Heart right ventricle (tissue), 16 donors: ENCODE measurements around the gene CHRNA9. TPM values are rescaled to one million over a fixed set of nuclear protein-coding genes. Genes with fewer than 3 reads are reported as not detected.

ENCODE experiments used
- ATAC-seq, 8 donors: fragments of 200-7000 bp; cut with Tn5 transposase; one replicate each; pipeline ENCODE4 v1.9.1; 2020; ENCODE audit warnings: mild to moderate bottlenecking in 8 of 8, moderate library complexity in 8 of 8, moderate number of reproducible peaks in 1 of 8
- DNase-seq, 2 donors: peaks; one replicate each; pipeline ENCODE4 v3.0.0-alpha.2; 2020
- H3K27ac ChIP-seq, 10 donors: fragments of 200-600 bp; sonication (generic) in 2 of 10; one replicate each; pipeline versions ENCODE4 v1.5.0 to v1.8.0; 2020 to 2022; ENCODE audit warnings: mild to moderate bottlenecking in 3 of 10
- H3K27me3 ChIP-seq, 7 donors: fragments of 200-600 bp; one replicate each; pipeline ENCODE4 v1.8.0; 2021 to 2022; ENCODE audit warnings: mild to moderate bottlenecking in 2 of 7
- H3K36me3 ChIP-seq, 9 donors: fragments of 200-600 bp; sonication (generic) in 1 of 9; one replicate each; pipeline versions ENCODE4 v1.5.0 to v1.8.0; 2020 to 2022; ENCODE audit warnings: mild to moderate bottlenecking in 2 of 9
- H3K4me1 ChIP-seq, 9 donors: fragments of 200-600 bp; sonication (generic) in 1 of 9; one replicate each; pipeline versions ENCODE4 v1.5.0 to v1.8.0; 2020 to 2022; ENCODE audit warnings: mild to moderate bottlenecking in 4 of 9
- H3K4me3 ChIP-seq, 10 donors: fragments of 200-600 bp; sonication (generic) in 2 of 10; one replicate each; pipeline versions ENCODE4 v1.5.0 to v1.8.0; 2020 to 2022; ENCODE audit warnings: mild to moderate bottlenecking in 7 of 10, moderate library complexity in 2 of 10
- H3K9me3 ChIP-seq, 11 donors: fragments of 200-600 bp in 10 of 11; sonication (generic) in 2 of 11; one replicate each; pipeline versions ENCODE4 v1.5.0 to v1.8.0; 2013 to 2022; ENCODE audit warnings: mild to moderate bottlenecking in 2 of 11, control low read depth in 1 of 11, moderate library complexity in 1 of 11
- WGBS, 2 donors: extraction: QIAGEN DNeasy Blood & Tissue Kit; methylation state at CpG; one replicate each; pipeline ENCODE4 v1.1.7; 2013; ENCODE audit warnings: inconsistent platforms in 1 of 2; 5-methylcytosine and 5-hydroxymethylcytosine counted together
- intact Hi-C, 10 donors: fragments of 100-400 bp; cut with DNase I; formaldehyde crosslinking; loops; one replicate each; pipeline versions ENCODE4 v1.11.1 to v1.14.2; 2022
- polyA plus RNA-seq, 2 donors: library from polyadenylated mRNA; stranded (reverse); fragments of 200-250 nt; gene quantifications; one replicate each; pipeline ENCODE4 v1.2.3, GENCODE V29; 2013
- total RNA-seq, 10 donors: library from RNA; stranded (reverse); fragmentation: NEBNext Ultra II Directional in 3 of 10; extraction: Animal tissue kit (Norgen Biotek cat#: 25700) in 3 of 10; gene quantifications; one replicate each; pipeline versions ENCODE4 v1.2.1 to v1.2.4, GENCODE V29; 2021 to 2023
- TF ChIP-seq, protein P1 (sequence below), 9 donors: fragments of 200-600 bp; sonication (generic) in 2 of 9; IDR thresholded peaks; one replicate each; pipeline versions ENCODE4 v1.5.0 to v1.8.0; 2021 to 2022; ENCODE audit warnings: antibody characterized with exemption in 9 of 9, mild to moderate bottlenecking in 5 of 9, moderate library complexity in 1 of 9
- donor health status: Arrhythmogenic right ventricular cardiomyopathy.
- donor health status: ischemic (EF 13 %, LVEDD 7.1; RV severe dilation, severe dysfunction).
- donor health status: healthy with polysubstance abuse.
- donor health status: DM: no; HTN: yes; CAD: no.
- donor health status: DM: no; HTN: no; CAD: no.
- donor health status: ischemic (EF 25% LVEDD 6.9; RV normal size, moderate dysfunction).
- donor health status: ischemic (EF 25% LVEDD 5.7; RV mildly dilated, moderate dysfunction).
- donor health status: healthy.
- donor health status: DM: yes; HTN: yes; CAD: no.
- donor health status: Ischemic cardiomyopathy.
- donor health status: ischemic (EF 35%, LVEDD 5.7; RV mildly dilated, moderate dysfunction).
- donor health status: nonischemic (EF 11% LVEDD 7.7; RV severe dilation, severe dysfunction).
- donor health status: DM: yes; HTN: yes; CAD: no.
- donor health status: PGD.
- donor health status: ischemic (EF 29% LVEDD 5.4; RV normal size, mild dysfunction).
- donor health status: nonischemic (EF 23%, LVEDD 6.1; RV moderate dilation, normal function).

CHRNA9 gene
- total and polyA plus RNA-seq, 12 donors, result not detected

- Histone ChIP-seq H3K9me3 (no peaks in the 10 kb centered on the region), H3K4me1 (no peaks in the 10 kb centered on the region), H3K36me3 (no peaks in the 10 kb centered on the region), H3K4me3 (no peak overlapping the region), H3K27me3 (no peaks in the 10 kb centered on the region), H3K27ac (no peak overlapping the region)
- DNase-seq (no peak), ATAC-seq (no peak)
- intact Hi-C loops, result no loop called here
- TF ChIP-seq, protein P1, sequence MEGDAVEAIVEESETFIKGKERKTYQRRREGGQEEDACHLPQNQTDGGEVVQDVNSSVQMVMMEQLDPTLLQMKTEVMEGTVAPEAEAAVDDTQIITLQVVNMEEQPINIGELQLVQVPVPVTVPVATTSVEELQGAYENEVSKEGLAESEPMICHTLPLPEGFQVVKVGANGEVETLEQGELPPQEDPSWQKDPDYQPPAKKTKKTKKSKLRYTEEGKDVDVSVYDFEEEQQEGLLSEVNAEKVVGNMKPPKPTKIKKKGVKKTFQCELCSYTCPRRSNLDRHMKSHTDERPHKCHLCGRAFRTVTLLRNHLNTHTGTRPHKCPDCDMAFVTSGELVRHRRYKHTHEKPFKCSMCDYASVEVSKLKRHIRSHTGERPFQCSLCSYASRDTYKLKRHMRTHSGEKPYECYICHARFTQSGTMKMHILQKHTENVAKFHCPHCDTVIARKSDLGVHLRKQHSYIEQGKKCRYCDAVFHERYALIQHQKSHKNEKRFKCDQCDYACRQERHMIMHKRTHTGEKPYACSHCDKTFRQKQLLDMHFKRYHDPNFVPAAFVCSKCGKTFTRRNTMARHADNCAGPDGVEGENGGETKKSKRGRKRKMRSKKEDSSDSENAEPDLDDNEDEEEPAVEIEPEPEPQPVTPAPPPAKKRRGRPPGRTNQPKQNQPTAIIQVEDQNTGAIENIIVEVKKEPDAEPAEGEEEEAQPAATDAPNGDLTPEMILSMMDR (IDR thresholded peaks at IDR 0.05), result no peak
- WGBS, 2 donors, result 77 to 84% methylated on average over 7 of the region's 7 CpGs
Observed at GRCh38 chr4:40377512-40378365, 42.6 kb downstream of the CHRNA9 start.

- no peaks in the 10 kb centered on the region for H3K9me3 ChIP-seq
- no peak overlapping the region for H3K27ac ChIP-seq
- DNase-seq (no peak), ATAC-seq (no peak)
- no peak overlapping the region for H3K4me3 ChIP-seq
- H3K36me3 ChIP-seq, result no peaks in the 10 kb centered on the region
- intact Hi-C loops, result no loop called here
- TF ChIP-seq, protein P1 (IDR thresholded peaks at IDR 0.05), result no peak
- 47 to 77% methylated on average over 2 of the region's 2 CpGs for WGBS, 2 donors
- H3K27me3 ChIP-seq, result no peaks in the 10 kb centered on the region
- no peaks in the 10 kb centered on the region for H3K4me1 ChIP-seq
Observed at GRCh38 chr4:40378619-40379018, 43.5 kb downstream of the CHRNA9 start.

DNA sequence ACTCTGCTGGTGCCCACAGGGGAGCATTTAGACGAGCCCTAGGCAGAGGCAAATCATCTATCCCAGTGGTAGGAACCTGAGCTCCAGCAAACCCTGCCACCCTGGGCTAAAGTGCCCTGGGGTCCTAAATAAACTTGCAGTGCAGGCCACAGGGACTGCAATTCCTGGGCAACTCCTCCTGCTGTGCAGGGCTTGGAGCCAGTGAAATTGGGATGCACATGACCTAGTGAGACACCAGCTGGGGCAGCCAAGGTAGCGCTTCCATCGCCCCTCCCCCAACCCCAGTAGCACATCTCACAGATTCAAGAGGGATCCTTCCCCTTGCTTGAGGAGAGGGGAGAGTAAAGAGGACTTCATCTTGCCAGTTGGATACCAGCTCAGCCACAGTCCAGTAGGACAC lies 44.1 kb downstream of the CHRNA9 start:
- Histone ChIP-seq H3K36me3 (no peaks in the 10 kb centered on the region), H3K4me1 (no peaks in the 10 kb centered on the region), H3K27ac (no peak overlapping the region), H3K27me3 (no peaks in the 10 kb centered on the region), H3K4me3 (no peak overlapping the region), H3K9me3 (no peaks in the 10 kb centered on the region)
- TF ChIP-seq, protein P1 (IDR thresholded peaks at IDR 0.05), result no peak
- DNase-seq (no peak), ATAC-seq (no peak)
- 62 to 72% methylated on average over 3 of the region's 3 CpGs for WGBS, 2 donors
- intact Hi-C loops, result no loop called here

GRCh38 chr4:40380647-40381046 lies 45.5 kb downstream of the CHRNA9 start:
- ATAC-seq, result no peak
- DNase-seq, result no peak
- TF ChIP-seq, protein P1 (IDR thresholded peaks at IDR 0.05), result no peak
- Histone ChIP-seq H3K27me3 (peaks cover 0 to 5% (median 0%) of the 10 kb centered on the region in 7 donors), H3K27ac (no peak overlapping the region), H3K9me3 (no peaks in the 10 kb centered on the region), H3K4me1 (no peaks in the 10 kb centered on the region), H3K36me3 (no peaks in the 10 kb centered on the region), H3K4me3 (no peak overlapping the region)
- 70 to 75% methylated on average over 5 of the region's 5 CpGs for WGBS, 2 donors
- intact Hi-C loops, result no loop called here
